B cell (primary cell): ENCODE measurements around the gene MSL1. TPM values are rescaled to one million over a fixed set of nuclear protein-coding genes. Genes with fewer than 3 reads are reported as not detected.

Experiments
- ATAC-seq: fragments of 200-7000 bp; cut with Tn5 transposase; one replicate; pipeline ENCODE4 v1.10.0; 2021; ENCODE audit warnings: low read depth, mild to moderate bottlenecking, moderate number of reproducible peaks, moderate library complexity
- CTCF ChIA-PET: fragments of 350-600 bp; sonication (Branson Sonifier 250); formaldehyde crosslinking; loops from one replicate; lab custom pipeline; 2021; ENCODE audit warnings: antibody characterized with exemption, inconsistent platforms; lab: Charles Lee
- POLR2A ChIA-PET: fragments of 350-600 bp; sonication (Branson Sonifier 250); formaldehyde crosslinking; loops from one replicate; lab custom pipeline; 2021; ENCODE audit warnings: antibody characterized with exemption; lab: Charles Lee
- DNase-seq: peaks from one replicate; pipeline ENCODE4 v3.0.0; 2013
- H2AFZ ChIP-seq: 2 replicates; pipeline ENCODE4 v1.6.1; 2012; ENCODE audit warnings: mild to moderate bottlenecking, low read depth, low read length; ENCODE audit not compliant: insufficient read depth, poor library complexity, severe bottlenecking
- H3K27ac ChIP-seq, 2 donors: 1 replicate in 1 of 2; 2 replicates in 1 of 2; pipeline ENCODE4 v1.5.1; 2012 to 2013; ENCODE audit warnings: low read length in 2 of 2, mild to moderate bottlenecking in 2 of 2, moderate library complexity in 1 of 2
- H3K27me3 ChIP-seq, 4 experiments: fragments of 200-600 bp in 1 of 4; sonication (generic) in 1 of 4; replicated peaks in 1 of 4; 1 replicate in 2 of 4; 2 replicates in 2 of 4; pipeline versions ENCODE4 v1.6.1 to v1.7.0; 2013 to 2016; ENCODE audit warnings: low read length in 3 of 4, mild to moderate bottlenecking in 2 of 4, mixed read lengths in 1 of 4, moderate library complexity in 1 of 4; ENCODE audit not compliant: insufficient read depth in 4 of 4, control insufficient read depth in 3 of 4; ENCODE audit errors: control extremely low read depth in 1 of 4
- H3K36me3 ChIP-seq, 2 experiments: replicated peaks in 1 of 2; 1 replicate in 1 of 2; 2 replicates in 1 of 2; pipeline versions ENCODE4 v1.6.1 to v1.7.1; 2013; ENCODE audit warnings: low read length in 1 of 2; ENCODE audit not compliant: insufficient read depth in 2 of 2, control insufficient read depth in 1 of 2; ENCODE audit errors: control extremely low read depth in 1 of 2, extremely low read depth in 1 of 2
- H3K4me1 ChIP-seq, 2 donors: fragments of 200-600 bp in 1 of 2; sonication (generic) in 1 of 2; 1 replicate in 1 of 2; 2 replicates in 1 of 2; pipeline versions ENCODE4 v1.5.1 to v1.6.1; 2013 to 2017; ENCODE audit warnings: low read length in 2 of 2; ENCODE audit not compliant: control insufficient read depth in 2 of 2, insufficient read depth in 2 of 2
- H3K4me2 ChIP-seq: replicated peaks from 2 replicates; pipeline ENCODE3; 2012; ENCODE audit warnings: mild to moderate bottlenecking, low read depth, low read length; ENCODE audit not compliant: poor library complexity, severe bottlenecking
- H3K4me3 ChIP-seq, 5 experiments: fragments of 200-600 bp in 1 of 5; sonication (generic) in 1 of 5; 1 replicate in 3 of 5; 2 replicates in 2 of 5; pipeline versions ENCODE4 v1.5.1 to v1.7.0; 2011 to 2016; ENCODE audit warnings: low read length in 4 of 5, mild to moderate bottlenecking in 4 of 5, low read depth in 2 of 5, control low read depth in 1 of 5, moderate library complexity in 1 of 5; ENCODE audit not compliant: insufficient read depth in 1 of 5; ENCODE audit errors: control extremely low read depth in 1 of 5, extremely low read depth in 1 of 5
- H3K79me2 ChIP-seq: fragments of 200-600 bp; sonication (generic); one replicate; pipeline ENCODE4 v1.6.0; 2016; ENCODE audit warnings: low read length; ENCODE audit not compliant: control insufficient read depth, insufficient read depth
- H3K9ac ChIP-seq: fragments of 200-600 bp; sonication (generic); 2 replicates; pipeline ENCODE4 v1.6.1; 2017; ENCODE audit warnings: mild to moderate bottlenecking, low read length, moderate library complexity
- H3K9me3 ChIP-seq, 3 donors: one replicate each; pipeline versions ENCODE4 v1.6.1 to v1.7.1; 2013; ENCODE audit warnings: low read length in 2 of 3; ENCODE audit not compliant: control insufficient read depth in 2 of 3, insufficient read depth in 1 of 3; ENCODE audit errors: control extremely low read depth in 1 of 3
- H4K20me1 ChIP-seq: 2 replicates; pipeline ENCODE4 v1.6.0; 2012; ENCODE audit warnings: mild to moderate bottlenecking, low read length; ENCODE audit not compliant: insufficient read depth, control insufficient read depth, poor library complexity, severe bottlenecking
- H3K27ac Mint-ChIP-seq: one replicate; pipeline ENCODE4 v1.8.0; 2021; ENCODE audit warnings: mixed read lengths
- H3K27me3 Mint-ChIP-seq: one replicate; pipeline ENCODE4 v1.8.0; 2021; ENCODE audit warnings: mixed read lengths
- H3K4me1 Mint-ChIP-seq: one replicate; pipeline ENCODE4 v1.8.0; 2021; ENCODE audit warnings: mixed read lengths
- H3K4me3 Mint-ChIP-seq: one replicate; pipeline ENCODE4 v1.8.0; 2021; ENCODE audit warnings: mixed read lengths
- H3K9me3 Mint-ChIP-seq: one replicate; pipeline ENCODE4 v1.8.0; 2022; ENCODE audit warnings: mixed read lengths; ENCODE audit not compliant: insufficient read depth
- EZH2 ChIP-seq: IDR thresholded peaks from 2 replicates; pipeline ENCODE4 v1.6.1; 2012; ENCODE audit warnings: borderline replicate concordance, low read depth, mild to moderate bottlenecking, moderate library complexity, low read length; ENCODE audit not compliant: insufficient read depth, poor library complexity, severe bottlenecking
- WGBS: methylation state at CpG from one replicate; pipeline ENCODE4 v1.1.5; 2013; ENCODE audit warnings: missing lambda C conversion rate; ENCODE audit not compliant: insufficient coverage; 5-methylcytosine and 5-hydroxymethylcytosine counted together
- intact Hi-C: fragments of 100-400 bp; cut with micrococcal nuclease; formaldehyde crosslinking; loops from one replicate; pipeline ENCODE4 v1.10.0; 2022
- polyA plus RNA-seq: library from polyadenylated mRNA; depleted of rRNA; stranded (reverse); fragments of >200 nt; gene quantifications from 2 replicates; pipeline ENCODE4 v1.2.3, GENCODE V29; 2012
- total RNA-seq, 2 donors: library from RNA; stranded (reverse); fragments of 120-200 nt in 1 of 2; gene quantifications; 1 replicate in 1 of 2; 2 replicates in 1 of 2; pipeline versions ENCODE4 v1.2.3 to v1.2.4, GENCODE V29; 2013 to 2022
- TF ChIP-seq, protein P1 (sequence below): fragments of 200-600 bp; IDR thresholded peaks from one replicate; pipeline ENCODE4 v1.8.0; 2022; ENCODE audit warnings: antibody characterized with exemption, mild to moderate bottlenecking

Gene MSL1
- total and polyA plus RNA-seq, 2 donors (not counting 1 experiment from before 2014, with no cell fraction given) = 80.1 to 129 TPM

GRCh38 chr17:40093005-40093579 is 28.7 kb upstream of the MSL1 start:
- ChIA-PET CTCF (interaction anchor here (0.6 to 5.0 kb wide), 6 partner anchors 10 to 80 kb away, joined by 3 to 40 read pairs (median 5); no protein-coding TSS in a partner anchor), POLR2A (interaction anchor here (0.6 to 1.2 kb wide), 2 partner anchors 17 to 32 kb away, joined by 3 read pairs; no protein-coding TSS in a partner anchor)
- no peak overlapping the region for H3K4me3 Mint-ChIP-seq
- Histone ChIP-seq H4K20me1 (no peaks in the 10 kb centered on the region), H3K79me2 (no peaks in the 10 kb centered on the region), H2AFZ (no peak overlapping the region), H3K4me3 (no peak overlapping the region), H3K27me3 (no peaks in the 10 kb centered on the region), H3K4me1 (peaks cover 31 to 40% of the 10 kb centered on the region in 2 donors), H3K9ac (no peak overlapping the region), H3K27ac (no peak overlapping the region), H3K9me3 (peaks cover 0 to 6% (median 0%) of the 10 kb centered on the region in 3 donors), H3K4me2 (no peak overlapping the region), H3K36me3 (peaks cover 0 to 47% of the 10 kb centered on the region in 2 experiments)
- H3K27ac Mint-ChIP-seq = peak overlapping the region; percentile 62
- ATAC-seq = no peak
- H3K4me1 Mint-ChIP-seq = peaks cover 41% of the 10 kb centered on the region
- H3K27me3 Mint-ChIP-seq = no peaks in the 10 kb centered on the region
- DNase-seq = no peak
- H3K9me3 Mint-ChIP-seq = no peaks in the 10 kb centered on the region
- intact Hi-C loops = no loop called here
- 97% methylated on average over 27 of the region's 29 CpGs for WGBS
- no peak for TF ChIP-seq EZH2
- TF ChIP-seq, protein P1, sequence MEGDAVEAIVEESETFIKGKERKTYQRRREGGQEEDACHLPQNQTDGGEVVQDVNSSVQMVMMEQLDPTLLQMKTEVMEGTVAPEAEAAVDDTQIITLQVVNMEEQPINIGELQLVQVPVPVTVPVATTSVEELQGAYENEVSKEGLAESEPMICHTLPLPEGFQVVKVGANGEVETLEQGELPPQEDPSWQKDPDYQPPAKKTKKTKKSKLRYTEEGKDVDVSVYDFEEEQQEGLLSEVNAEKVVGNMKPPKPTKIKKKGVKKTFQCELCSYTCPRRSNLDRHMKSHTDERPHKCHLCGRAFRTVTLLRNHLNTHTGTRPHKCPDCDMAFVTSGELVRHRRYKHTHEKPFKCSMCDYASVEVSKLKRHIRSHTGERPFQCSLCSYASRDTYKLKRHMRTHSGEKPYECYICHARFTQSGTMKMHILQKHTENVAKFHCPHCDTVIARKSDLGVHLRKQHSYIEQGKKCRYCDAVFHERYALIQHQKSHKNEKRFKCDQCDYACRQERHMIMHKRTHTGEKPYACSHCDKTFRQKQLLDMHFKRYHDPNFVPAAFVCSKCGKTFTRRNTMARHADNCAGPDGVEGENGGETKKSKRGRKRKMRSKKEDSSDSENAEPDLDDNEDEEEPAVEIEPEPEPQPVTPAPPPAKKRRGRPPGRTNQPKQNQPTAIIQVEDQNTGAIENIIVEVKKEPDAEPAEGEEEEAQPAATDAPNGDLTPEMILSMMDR = no peak

DNA sequence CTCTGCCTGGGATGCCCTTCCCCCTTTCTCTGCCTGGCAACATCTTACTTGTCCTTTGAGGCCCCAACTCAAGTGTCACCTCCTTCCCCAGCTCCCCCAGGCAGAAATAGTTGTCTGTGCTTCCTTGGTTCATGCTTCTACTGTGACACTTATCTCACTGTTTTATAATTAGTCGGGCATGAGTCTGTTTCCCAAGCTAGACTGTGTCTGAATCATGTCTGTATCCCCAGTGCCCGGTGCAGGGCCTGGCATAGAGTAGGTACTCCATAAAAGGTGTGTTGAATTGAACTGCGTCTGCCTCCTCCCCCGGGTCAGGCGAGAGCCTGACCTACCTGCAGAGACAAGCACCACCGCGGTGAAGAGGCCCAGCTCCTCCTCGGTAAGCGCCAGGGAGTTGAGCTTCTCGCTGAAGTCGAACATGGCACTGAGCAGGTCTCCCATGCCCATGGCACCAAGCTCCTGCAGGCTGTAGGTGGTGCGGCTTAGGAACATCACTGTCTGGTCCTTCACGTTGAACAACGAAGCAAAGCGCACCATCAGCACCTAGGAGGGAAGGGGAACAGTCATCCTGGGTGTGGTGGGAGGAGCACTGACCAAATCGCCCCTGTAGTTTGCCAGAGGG is 28.1 kb upstream of the MSL1 start:
- Histone ChIP-seq H3K27ac (no peak overlapping the region), H2AFZ (no peak overlapping the region), H3K9me3 (peaks cover 0 to 6% (median 0%) of the 10 kb centered on the region in 3 donors), H3K79me2 (no peaks in the 10 kb centered on the region), H3K4me2 (no peak overlapping the region), H3K4me3 (no peak overlapping the region), H3K36me3 (peaks cover 0 to 44% of the 10 kb centered on the region in 2 experiments), H3K27me3 (no peaks in the 10 kb centered on the region), H4K20me1 (no peaks in the 10 kb centered on the region), H3K4me1 (peaks cover 37 to 46% of the 10 kb centered on the region in 2 donors), H3K9ac (no peak overlapping the region)
- Mint-ChIP-seq H3K9me3 (no peaks in the 10 kb centered on the region), H3K4me1 (peaks cover 47% of the 10 kb centered on the region), H3K27ac (peak overlapping the region; percentile 62), H3K27me3 (no peaks in the 10 kb centered on the region), H3K4me3 (no peak overlapping the region)
- DNase-seq = no peak
- 95% methylated on average over 15 of the region's 16 CpGs for WGBS
- TF ChIP-seq EZH2 = no peak
- TF ChIP-seq, protein P1 = no peak
- ChIA-PET POLR2A (interaction anchor here (1.2 kb wide), 1 partner anchor 18 kb away, joined by 3 read pairs; no protein-coding TSS in a partner anchor), CTCF (interaction anchor here (1.2 to 5.0 kb wide), 4 partner anchors 10 to 79 kb away, joined by 4 to 40 read pairs (median 6); no protein-coding TSS in a partner anchor)
- intact Hi-C loops = no loop called here
- no peak for ATAC-seq
